HG03457 (cell line): ENCODE data around the gene CDR2.
A peak's percentile ranks its signal among the peaks of the same experiment; 100 is the strongest.
"Not testable (repeated sequence)": the region's sequence is repeated elsewhere in the genome, so short reads cannot be mapped to it uniquely, and the experiment has no call there.

Experiments used
- ATAC-seq: cut with Tn5 transposase; IDR thresholded peaks from one replicate; pipeline ENCODE4 v1.9.1; 2021; ENCODE audit warnings: moderate number of reproducible peaks; ENCODE audit not compliant: unreplicated experiment

Gene CDR2

GRCh38 chr16:22311520-22311919 is 62.9 kb downstream of the CDR2 start:
- no peak for ATAC-seq

GRCh38 chr16:22308824-22309520 is 65.4 kb downstream of the CDR2 start:
- no peak for ATAC-seq

- ATAC-seq = no peak
These were observed 66.6 kb downstream of the CDR2 start for GRCh38 chr16:22307838-22308237.

- ATAC-seq = no peak
These were observed 67.6 kb downstream of the CDR2 start for GRCh38 chr16:22306788-22307187.

GRCh38 chr16:22304411-22304810 is 70.0 kb downstream of the CDR2 start:
- no peak for ATAC-seq

- no peak for ATAC-seq
These were observed 71.5 kb downstream of the CDR2 start for GRCh38 chr16:22302776-22303363.

- not testable (repeated sequence) for ATAC-seq
These were observed 73.0 kb downstream of the CDR2 start for GRCh38 chr16:22301423-22301822.

GRCh38 chr16:22300427-22301071 is 73.9 kb downstream of the CDR2 start:
- no peak for ATAC-seq

GRCh38 chr16:22299036-22299435 is 75.4 kb downstream of the CDR2 start:
- ATAC-seq = no peak

GRCh38 chr16:22297871-22298733 is 76.3 kb downstream of the CDR2 start:
- ATAC-seq = peak; percentile 25

GRCh38 chr16:22297114-22297870 is 77.1 kb downstream of the CDR2 start, which contains the start of gene POLR3E:
Gene POLR3E (plus strand): TSS chr16:22297409. CDS start chr16:22302969, 5,560 bp downstream.
- ATAC-seq = peak; percentile 73

GRCh38 chr16:22296225-22297113 is 78.0 kb downstream of the CDR2 start:
- no peak for ATAC-seq
